Upper lobe of right lung (tissue), 1 donor: ENCODE data around the gene NUP214. TPM values are rescaled to one million over a fixed set of nuclear protein-coding genes. Genes with fewer than 3 reads are reported as not detected.

Experiments
- ATAC-seq: fragments of 200-7000 bp; cut with Tn5 transposase; one replicate; pipeline ENCODE4 v1.9.1; 2020; ENCODE audit warnings: mild to moderate bottlenecking, moderate library complexity
- DNase-seq: peaks from one replicate; pipeline ENCODE4 v3.0.0-alpha.2; 2020
- H3K27ac ChIP-seq: fragments of 200-600 bp; one replicate; pipeline ENCODE4 v1.8.0; 2022
- H3K27me3 ChIP-seq: fragments of 200-600 bp; one replicate; pipeline ENCODE4 v1.8.0; 2022; ENCODE audit warnings: mild to moderate bottlenecking
- H3K36me3 ChIP-seq: fragments of 200-600 bp; one replicate; pipeline ENCODE4 v1.8.0; 2022
- H3K4me1 ChIP-seq: fragments of 200-600 bp; one replicate; pipeline ENCODE4 v1.8.0; 2022
- H3K4me3 ChIP-seq: fragments of 200-600 bp; one replicate; pipeline ENCODE4 v1.8.0; 2022; ENCODE audit warnings: mild to moderate bottlenecking
- H3K9me3 ChIP-seq: fragments of 200-600 bp; one replicate; pipeline ENCODE4 v1.8.0; 2022
- intact Hi-C: fragments of 100-400 bp; cut with DNase I; formaldehyde crosslinking; loops from one replicate; pipeline ENCODE4 v1.11.0; 2022
- total RNA-seq: library from RNA; stranded (reverse); fragmentation: NEBNext Ultra II Directional; extraction: Animal tissue kit (Norgen Biotek cat#: 25700); gene quantifications from one replicate; pipeline ENCODE4 v1.2.1, GENCODE V29; 2021
- TF ChIP-seq, protein P1 (sequence below): fragments of 200-600 bp; IDR thresholded peaks from one replicate; pipeline ENCODE4 v1.8.0; 2022; ENCODE audit warnings: antibody characterized with exemption
- donor health status: DM: no; HTN: yes; CAD: no; lungs with severe emphysema.

NUP214 gene
- total RNA-seq, 1 donor from 2014 or later = 52.2 TPM

DNA sequence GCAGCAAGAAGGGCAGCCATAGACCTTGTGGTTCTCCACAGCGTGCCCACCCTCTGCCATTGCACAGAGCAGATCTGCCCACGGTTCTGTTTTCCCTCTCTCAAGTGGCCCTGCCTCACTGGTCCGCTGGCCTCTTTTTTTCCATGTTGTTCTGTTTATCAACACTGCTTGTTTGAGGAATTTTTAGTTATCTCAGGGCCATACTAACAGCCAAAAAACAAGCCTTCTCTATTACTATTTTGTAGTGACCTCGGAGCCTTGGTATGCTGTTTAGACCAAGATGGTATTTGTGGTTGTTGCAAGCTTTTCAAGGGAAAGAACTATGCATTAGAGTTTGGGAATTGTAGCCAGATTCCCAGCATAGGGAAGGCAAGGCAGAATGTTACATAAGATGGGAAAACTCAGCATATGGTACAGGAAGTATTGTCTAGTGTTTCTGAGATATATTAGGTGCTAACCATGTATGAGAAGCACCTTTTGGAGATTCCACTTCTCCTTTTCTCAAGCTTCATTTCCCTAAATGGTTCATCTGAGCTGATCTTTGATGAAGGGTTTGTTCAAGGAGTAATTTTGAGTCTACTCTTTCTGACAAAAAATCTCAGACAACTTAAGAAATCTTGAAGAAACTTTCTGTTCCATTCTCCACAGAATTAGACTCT lies 54.3 kb downstream of the NUP214 start:
- Histone ChIP-seq H3K27me3 (no peaks in the 10 kb centered on the region), H3K9me3 (no peaks in the 10 kb centered on the region), H3K4me3 (no peak overlapping the region), H3K36me3 (peaks cover 85% of the 10 kb centered on the region), H3K4me1 (no peaks in the 10 kb centered on the region), H3K27ac (no peak overlapping the region)
- no peak for ATAC-seq
- TF ChIP-seq, protein P1, sequence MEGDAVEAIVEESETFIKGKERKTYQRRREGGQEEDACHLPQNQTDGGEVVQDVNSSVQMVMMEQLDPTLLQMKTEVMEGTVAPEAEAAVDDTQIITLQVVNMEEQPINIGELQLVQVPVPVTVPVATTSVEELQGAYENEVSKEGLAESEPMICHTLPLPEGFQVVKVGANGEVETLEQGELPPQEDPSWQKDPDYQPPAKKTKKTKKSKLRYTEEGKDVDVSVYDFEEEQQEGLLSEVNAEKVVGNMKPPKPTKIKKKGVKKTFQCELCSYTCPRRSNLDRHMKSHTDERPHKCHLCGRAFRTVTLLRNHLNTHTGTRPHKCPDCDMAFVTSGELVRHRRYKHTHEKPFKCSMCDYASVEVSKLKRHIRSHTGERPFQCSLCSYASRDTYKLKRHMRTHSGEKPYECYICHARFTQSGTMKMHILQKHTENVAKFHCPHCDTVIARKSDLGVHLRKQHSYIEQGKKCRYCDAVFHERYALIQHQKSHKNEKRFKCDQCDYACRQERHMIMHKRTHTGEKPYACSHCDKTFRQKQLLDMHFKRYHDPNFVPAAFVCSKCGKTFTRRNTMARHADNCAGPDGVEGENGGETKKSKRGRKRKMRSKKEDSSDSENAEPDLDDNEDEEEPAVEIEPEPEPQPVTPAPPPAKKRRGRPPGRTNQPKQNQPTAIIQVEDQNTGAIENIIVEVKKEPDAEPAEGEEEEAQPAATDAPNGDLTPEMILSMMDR = no peak
- intact Hi-C loops = loop anchor here (5.0 kb wide), 1 partner anchor 153 kb away; no protein-coding TSS in a partner anchor
- no peak for DNase-seq

DNA sequence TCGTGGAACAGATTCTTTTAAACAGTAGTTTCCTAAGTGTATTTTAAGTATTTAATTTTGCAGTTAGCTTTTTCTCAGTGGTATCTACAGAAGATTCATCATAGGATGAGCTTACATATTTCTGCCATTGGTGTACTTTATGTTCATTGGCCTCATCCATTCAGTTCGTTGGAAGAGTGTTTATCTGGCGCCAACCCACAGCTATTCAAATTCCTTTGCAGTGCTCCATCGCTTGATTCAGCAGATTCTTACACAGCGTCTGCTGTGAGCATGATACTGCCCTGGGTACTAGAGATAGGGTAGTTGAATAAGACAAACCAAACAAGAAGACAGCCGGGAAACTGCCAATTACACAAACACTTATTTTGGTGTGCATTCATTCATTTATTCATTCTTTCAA lies 55.1 kb downstream of the NUP214 start:
- H3K4me1 ChIP-seq = no peaks in the 10 kb centered on the region
- TF ChIP-seq, protein P1 = no peak
- peaks cover 83% of the 10 kb centered on the region for H3K36me3 ChIP-seq
- H3K27me3 ChIP-seq = no peaks in the 10 kb centered on the region
- intact Hi-C loops = no loop called here
- ATAC-seq (no peak), DNase-seq (no peak)
- H3K27ac ChIP-seq = no peak overlapping the region
- H3K9me3 ChIP-seq = no peaks in the 10 kb centered on the region
- H3K4me3 ChIP-seq = no peak overlapping the region

DNA sequence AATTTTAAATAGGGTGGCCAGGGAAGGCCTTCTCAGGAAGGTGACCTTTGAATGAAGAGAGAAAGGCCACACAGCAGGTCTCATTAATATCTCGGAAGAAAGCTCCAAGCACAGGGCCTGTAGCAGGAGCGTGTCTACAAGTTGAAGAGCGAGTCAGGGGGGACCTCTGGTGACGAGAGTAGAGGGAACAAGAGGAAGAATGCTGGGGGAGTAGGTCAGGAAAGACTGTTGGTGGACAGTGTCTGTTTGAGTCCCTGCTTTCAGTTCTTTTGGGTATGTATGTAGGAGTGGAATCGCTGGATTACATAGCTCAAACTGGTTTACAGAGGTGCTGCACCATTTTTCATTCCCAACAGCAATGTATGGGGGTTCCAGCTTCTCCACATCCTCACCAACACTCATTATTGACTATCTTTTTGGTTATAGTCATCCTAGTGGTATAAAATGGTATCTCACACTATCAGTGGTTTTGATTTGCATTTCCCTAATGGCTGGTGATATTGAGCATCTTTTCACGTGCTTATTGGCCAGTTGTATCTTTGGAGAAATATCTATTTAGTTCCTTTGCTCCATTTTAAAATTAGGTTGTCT lies 55.8 kb downstream of the NUP214 start:
- no peak overlapping the region for H3K27ac ChIP-seq
- no peaks in the 10 kb centered on the region for H3K4me1 ChIP-seq
- no peak overlapping the region for H3K4me3 ChIP-seq
- no peaks in the 10 kb centered on the region for H3K9me3 ChIP-seq
- peaks cover 82% of the 10 kb centered on the region for H3K36me3 ChIP-seq
- ATAC-seq = no peak
- intact Hi-C loops = no loop called here
- H3K27me3 ChIP-seq = no peaks in the 10 kb centered on the region
- TF ChIP-seq, protein P1 = peak; percentile 26
- DNase-seq = no peak

DNA sequence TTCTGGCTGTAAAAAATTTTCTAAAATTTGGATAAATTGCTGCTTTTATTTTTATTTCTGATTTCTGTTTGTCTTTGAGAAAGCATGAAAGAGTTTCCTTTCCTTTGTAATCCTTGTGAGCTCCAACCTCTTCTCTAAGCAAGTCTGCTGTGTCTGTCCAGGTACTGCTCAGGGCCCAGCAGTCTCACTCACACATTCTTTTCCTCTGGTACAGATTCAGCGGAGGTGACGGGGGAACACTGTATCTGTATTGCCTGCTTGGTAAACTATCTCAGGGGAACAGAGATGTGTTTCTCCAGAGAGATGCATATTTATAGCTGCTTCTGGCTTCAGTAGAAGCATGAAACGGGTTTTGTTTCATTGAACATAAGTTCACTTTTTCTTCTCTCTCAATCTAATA lies 60.5 kb downstream of the NUP214 start:
- ATAC-seq = no peak
- Histone ChIP-seq H3K4me3 (no peak overlapping the region), H3K4me1 (no peaks in the 10 kb centered on the region), H3K9me3 (no peaks in the 10 kb centered on the region), H3K27me3 (no peaks in the 10 kb centered on the region), H3K27ac (no peak overlapping the region), H3K36me3 (peaks cover 83% of the 10 kb centered on the region)
- no peak for DNase-seq
- intact Hi-C loops = no loop called here
- TF ChIP-seq, protein P1 = no peak

DNA sequence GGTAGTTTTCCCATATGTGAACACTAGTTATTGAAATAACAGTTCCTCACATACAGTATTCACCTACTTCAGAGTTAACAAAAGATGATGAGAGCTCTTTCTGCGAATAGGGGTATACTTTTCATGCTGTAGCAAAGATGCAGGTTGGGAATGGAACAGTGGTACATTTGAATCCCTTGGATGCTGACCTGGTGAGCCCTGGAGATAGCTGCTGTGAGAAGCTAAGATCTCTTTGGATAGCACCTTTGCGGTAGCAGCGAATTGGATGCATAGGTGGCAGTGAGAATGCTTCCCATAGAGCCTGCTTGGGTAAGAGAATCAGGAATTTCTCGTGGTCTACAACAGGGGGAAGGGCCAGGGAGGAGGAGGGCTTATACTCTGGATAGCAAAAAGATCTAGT lies 61.2 kb downstream of the NUP214 start:
- intact Hi-C loops = no loop called here
- Histone ChIP-seq H3K36me3 (peaks cover 84% of the 10 kb centered on the region), H3K27ac (no peak overlapping the region), H3K4me1 (no peaks in the 10 kb centered on the region), H3K27me3 (no peaks in the 10 kb centered on the region), H3K9me3 (no peaks in the 10 kb centered on the region), H3K4me3 (no peak overlapping the region)
- TF ChIP-seq, protein P1 = no peak
- ATAC-seq (no peak), DNase-seq (no peak)
